Measurements from ENCODE around the gene DDX5.
A peak's percentile ranks its signal among the peaks of the same experiment; 100 is the strongest.
"Not testable (repeated sequence)": the region's sequence is repeated elsewhere in the genome, so short reads cannot be mapped to it uniquely, and the experiment has no call there.

Gene DDX5

DNA sequence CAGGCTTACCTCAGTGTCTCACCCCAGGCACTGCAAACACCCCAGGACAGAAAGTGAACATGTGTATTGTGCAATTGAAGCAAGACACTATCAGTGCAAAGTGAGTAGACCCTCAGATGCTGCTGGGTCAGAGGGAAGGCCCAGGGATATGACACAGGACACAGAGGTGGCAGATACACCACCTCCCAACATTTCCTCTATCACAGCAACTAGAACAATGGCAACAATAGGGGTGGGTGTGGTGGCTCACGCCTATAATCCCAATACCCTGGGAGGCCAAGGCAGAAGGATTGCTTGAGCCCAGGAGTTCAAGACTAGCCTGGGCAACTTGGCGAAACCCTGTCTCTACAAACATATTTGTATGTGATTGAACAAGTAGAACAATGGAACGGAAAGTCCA, 34.6 kb downstream of the DDX5 start:
- Histone ChIP-seq H3K4me3 (no peak overlapping the region), H3K4me1 (peaks cover 3 to 40% (median 10%) of the 10 kb centered on the region in 10 experiments; a peak in 19 of 20 replicates), H3K36me3 (peaks cover 72 to 100% (median 99%) of the 10 kb centered on the region in 11 experiments), H3K9me3 (replicated peaks in 1 of 11) (no peaks in the 10 kb centered on the region), H4K20me1 (peaks cover 0 to 77% (median 20%) of the 10 kb centered on the region in 11 experiments; a peak in 15 of 22 replicates), H3K4me2 (peak overlapping the region in 1 of 11 experiments; percentile 1; a peak in 1 of 22 replicates), H3K27ac (peak overlapping the region in 1 of 11 experiments; percentile 36; a peak in 2 of 22 replicates), H3K9ac (no peak overlapping the region; a peak in 1 of 22 replicates), H3K27me3 (no peaks in the 10 kb centered on the region)
- peak in 2 of 11 experiments; percentile 13 to 38; a peak in 1 of 22 replicates for TF ChIP-seq Cebpa-rat (IDR thresholded peaks at IDR 0.05)

DNA sequence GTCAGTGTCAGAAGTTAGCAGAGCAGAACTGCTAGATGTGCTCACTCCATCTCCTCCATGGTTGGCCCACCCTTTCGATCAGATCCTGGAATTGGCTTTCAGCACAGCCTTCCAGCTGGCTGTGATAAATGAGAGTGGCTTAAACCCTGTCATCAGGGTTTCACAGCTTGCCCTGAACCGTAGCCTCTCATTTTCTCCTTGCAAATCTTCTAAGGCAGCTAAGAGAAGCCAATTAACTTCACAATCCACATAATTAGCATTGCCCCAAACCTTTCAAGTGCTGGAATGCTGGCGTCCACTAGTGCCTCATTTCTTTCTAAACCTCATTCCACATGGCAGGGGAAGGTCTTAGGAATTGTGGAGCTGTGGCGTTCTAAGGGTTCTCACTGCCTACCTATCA, 35.5 kb downstream of the DDX5 start:
- Histone ChIP-seq H3K4me3 (no peak overlapping the region), H3K27me3 (no peaks in the 10 kb centered on the region), H3K4me2 (no peak overlapping the region; a peak in 1 of 22 replicates), H3K27ac (peak overlapping the region in 2 of 11 experiments; percentile 3 to 36; a peak in 2 of 22 replicates), H3K4me1 (peaks cover 10 to 40% (median 13%) of the 10 kb centered on the region in 10 experiments; a peak in 19 of 20 replicates), H4K20me1 (peaks cover 0 to 84% (median 20%) of the 10 kb centered on the region in 11 experiments; a peak in 15 of 22 replicates), H3K9ac (0 out of 22 replicates have a peak overlapping the region, but pooled peaks of 1 of the 11 experiments have one; percentile 10), H3K9me3 (replicated peaks in 1 of 11) (no peaks in the 10 kb centered on the region; a peak in 1 of 22 replicates), H3K36me3 (peaks cover 74 to 100% (median 100%) of the 10 kb centered on the region in 11 experiments)
- no peak for TF ChIP-seq Cebpa-rat (IDR thresholded peaks at IDR 0.05)

DNA sequence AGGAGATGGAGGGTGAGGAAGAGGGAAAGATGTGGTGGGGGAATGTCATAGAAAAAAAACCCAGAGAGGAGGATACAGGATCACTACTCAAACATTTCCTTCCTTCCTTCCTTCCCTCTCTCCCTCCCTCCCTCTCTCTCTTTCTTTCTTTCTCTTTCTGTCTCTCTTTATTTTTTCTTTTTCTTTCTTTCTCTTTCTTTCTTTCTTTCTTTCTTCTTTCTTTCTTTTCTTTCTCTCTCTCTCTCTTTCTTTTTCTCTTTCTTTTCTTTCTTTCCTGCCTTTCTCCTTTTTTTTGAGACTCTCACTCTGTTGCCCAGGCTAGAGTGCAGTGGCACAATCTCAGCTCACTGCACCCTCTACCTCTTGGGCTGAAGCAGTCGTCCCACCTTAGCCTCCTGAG, 39.3 kb downstream of the DDX5 start:
- H3K9ac ChIP-seq; H3K27me3 ChIP-seq; H3K9me3 ChIP-seq (replicated peaks in 1 of 11); H3K4me3 ChIP-seq: not testable (repeated sequence)
- H4K20me1 ChIP-seq = peaks cover 0 to 94% (median 20%) of the 10 kb centered on the region in 11 experiments; a peak in 15 of 22 replicates
- peaks cover 4 to 35% (median 11%) of the 10 kb centered on the region in 10 experiments; a peak in 17 of 20 replicates for H3K4me1 ChIP-seq
- peak overlapping the region in 6 of 11 experiments; percentile 4 to 50 (median 35); a peak in 9 of 22 replicates for H3K4me2 ChIP-seq
- H3K27ac ChIP-seq = 0 out of 22 replicates have a peak overlapping the region, but pooled peaks of 1 of the 11 experiments have one; percentile 13
- H3K36me3 ChIP-seq = peaks cover 73 to 100% (median 100%) of the 10 kb centered on the region in 11 experiments

DNA sequence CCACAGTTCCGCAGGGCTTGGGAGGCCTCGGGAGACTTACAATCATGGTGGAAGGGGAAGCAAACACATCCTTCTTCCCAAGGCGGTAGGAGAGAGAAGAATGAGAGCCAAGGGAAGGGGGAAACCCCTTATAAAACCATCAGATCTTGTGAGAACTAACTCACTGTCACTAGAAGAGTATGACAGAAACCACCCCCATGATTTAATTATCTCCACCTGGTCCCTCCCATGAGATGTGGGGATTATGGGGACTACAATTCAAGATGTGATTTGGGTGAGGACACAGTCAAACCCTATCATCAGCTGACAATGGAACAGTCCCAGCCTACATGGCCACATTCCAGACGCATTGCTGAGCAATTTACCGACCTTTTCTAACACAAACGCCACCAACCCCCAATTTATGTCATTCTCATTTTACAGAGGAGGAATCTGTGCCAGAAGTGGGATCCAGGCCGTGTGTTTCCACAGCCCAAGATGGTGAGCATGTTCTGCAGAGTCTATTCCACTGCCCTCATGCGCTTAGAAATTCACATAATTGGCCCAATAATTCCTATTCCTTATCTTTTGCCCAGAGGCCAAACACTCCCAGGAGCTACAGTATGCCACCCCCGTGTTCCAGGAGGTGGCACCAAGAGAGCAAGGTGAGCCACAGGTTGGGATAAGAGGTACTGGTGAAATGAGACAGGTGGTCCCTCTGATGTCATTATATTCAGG, 39.9 kb downstream of the DDX5 start:
- peak overlapping the region in 7 of 11 experiments; percentile 4 to 50 (median 32); a peak in 10 of 22 replicates for H3K4me2 ChIP-seq
- TF ChIP-seq Cebpa-rat (IDR thresholded peaks at IDR 0.05) = no peak
- H4K20me1 ChIP-seq = peaks cover 0 to 95% (median 16%) of the 10 kb centered on the region in 11 experiments; a peak in 15 of 22 replicates
- H3K4me1 ChIP-seq = peaks cover 4 to 30% (median 11%) of the 10 kb centered on the region in 10 experiments; a peak in 17 of 20 replicates
- no peak overlapping the region for H3K9ac ChIP-seq
- H3K27ac ChIP-seq = 0 out of 22 replicates have a peak overlapping the region, but pooled peaks of 1 of the 11 experiments have one; percentile 13
- no peak overlapping the region for H3K4me3 ChIP-seq
- no peaks in the 10 kb centered on the region for H3K27me3 ChIP-seq
- H3K36me3 ChIP-seq = peaks cover 67 to 100% (median 100%) of the 10 kb centered on the region in 11 experiments
- no peaks in the 10 kb centered on the region; a peak in 1 of 22 replicates for H3K9me3 ChIP-seq (replicated peaks in 1 of 11)

DNA sequence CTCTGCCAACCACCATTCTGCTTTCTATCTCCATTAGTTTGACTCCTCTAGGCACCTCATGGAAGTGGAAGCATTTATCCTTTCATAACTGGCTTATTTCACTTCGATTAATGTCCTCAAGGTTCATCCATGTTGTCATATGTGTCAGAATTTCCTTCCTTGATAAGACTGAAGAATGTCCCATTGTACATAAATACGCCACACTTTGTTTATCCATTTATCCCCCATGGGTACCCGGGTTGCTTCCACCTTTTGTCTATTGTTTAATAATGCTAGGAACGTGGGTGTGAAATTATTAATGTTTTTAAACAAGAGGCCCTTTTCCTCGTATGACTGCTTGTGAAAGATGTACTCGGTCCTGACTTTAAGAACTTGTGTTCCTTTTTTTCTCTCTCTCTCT, 44.3 kb downstream of the DDX5 start:
- peak overlapping the region in 1 of 11 experiments; percentile 16; a peak in 2 of 22 replicates for H3K9ac ChIP-seq
- H3K4me3 ChIP-seq = no peak overlapping the region
- peaks cover 53 to 100% (median 100%) of the 10 kb centered on the region in 11 experiments for H3K36me3 ChIP-seq
- TF ChIP-seq Cebpa-rat (IDR thresholded peaks at IDR 0.05) = no peak
- no peak overlapping the region for H3K4me2 ChIP-seq
- peaks cover 27 to 59% (median 34%) of the 10 kb centered on the region in 10 experiments for H3K4me1 ChIP-seq
- H3K27me3 ChIP-seq = no peaks in the 10 kb centered on the region
- H4K20me1 ChIP-seq = peaks cover 0 to 91% (median 6%) of the 10 kb centered on the region in 11 experiments; a peak in 9 of 22 replicates
- H3K9me3 ChIP-seq (replicated peaks in 1 of 11) = peaks cover 0 to 18% (median 7%) of the 10 kb centered on the region in 11 experiments; a peak in 15 of 22 replicates
- H3K27ac ChIP-seq = peak overlapping the region in 1 of 11 experiments; percentile 26; a peak in 1 of 22 replicates

GRCh38 chr17:64460955-64461354, 45.1 kb downstream of the DDX5 start:
- no peak overlapping the region for H3K4me2 ChIP-seq
- no peak for TF ChIP-seq Cebpa-rat (IDR thresholded peaks at IDR 0.05)
- no peaks in the 10 kb centered on the region for H3K27me3 ChIP-seq
- H3K9ac ChIP-seq = 0 out of 22 replicates have a peak overlapping the region, but pooled peaks of 1 of the 11 experiments have one; percentile 25
- peaks cover 0 to 82% (median 5%) of the 10 kb centered on the region in 11 experiments; a peak in 9 of 22 replicates for H4K20me1 ChIP-seq
- peaks cover 50 to 99% (median 97%) of the 10 kb centered on the region in 11 experiments for H3K36me3 ChIP-seq
- peaks cover 0 to 27% (median 14%) of the 10 kb centered on the region in 11 experiments; a peak in 16 of 22 replicates for H3K9me3 ChIP-seq (replicated peaks in 1 of 11)
- H3K4me1 ChIP-seq = peaks cover 30 to 61% (median 35%) of the 10 kb centered on the region in 10 experiments
- H3K27ac ChIP-seq = peak overlapping the region in 1 of 11 experiments; percentile 12; a peak in 1 of 22 replicates
- no peak overlapping the region for H3K4me3 ChIP-seq

- H3K27ac ChIP-seq = 0 out of 22 replicates have a peak overlapping the region, but pooled peaks of 2 of the 11 experiments have one; percentile 36 to 95
- H3K36me3 ChIP-seq = peaks cover 44 to 99% (median 97%) of the 10 kb centered on the region in 11 experiments
- H3K27me3 ChIP-seq, H3K4me3 ChIP-seq: not testable (repeated sequence)
- H3K4me2 ChIP-seq = peak overlapping the region in 1 of 11 experiments; percentile 87; a peak in 1 of 22 replicates
- peaks cover 41 to 61% (median 45%) of the 10 kb centered on the region in 10 experiments for H3K4me1 ChIP-seq
- H4K20me1 ChIP-seq = peaks cover 0 to 74% (median 5%) of the 10 kb centered on the region in 11 experiments; a peak in 9 of 22 replicates
- peaks cover 0 to 31% (median 18%) of the 10 kb centered on the region in 11 experiments; a peak in 16 of 22 replicates for H3K9me3 ChIP-seq (replicated peaks in 1 of 11)
- peak overlapping the region in 1 of 11 experiments; percentile 29; a peak in 1 of 22 replicates for H3K9ac ChIP-seq
Observed at GRCh38 chr17:64459818-64460217, 46.3 kb downstream of the DDX5 start.

DNA sequence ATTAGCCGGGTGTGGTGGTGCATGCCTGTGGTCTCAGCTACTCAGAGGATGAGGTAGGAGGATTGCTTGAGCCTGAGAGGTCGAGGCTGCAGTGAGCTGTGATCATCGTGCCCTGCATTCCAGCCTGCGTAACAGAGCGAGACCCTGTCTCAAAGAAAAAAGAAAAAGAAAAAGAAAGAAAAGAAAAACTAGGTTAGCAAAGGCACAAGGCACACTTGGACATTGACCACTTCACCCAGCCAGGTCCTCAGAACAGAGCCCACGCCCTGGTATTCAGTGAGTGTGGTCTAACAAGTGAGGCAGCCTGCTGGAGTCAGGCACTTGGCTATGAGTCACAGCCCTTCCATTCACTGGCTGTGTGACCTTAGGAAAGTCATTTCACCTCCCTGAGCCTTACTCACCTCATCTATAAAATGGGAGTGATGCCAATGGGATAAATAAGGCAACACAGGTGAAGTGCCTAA, 46.8 kb downstream of the DDX5 start:
- H3K9ac ChIP-seq = peak overlapping the region in 2 of 11 experiments; percentile 29 to 45; a peak in 3 of 22 replicates
- peaks cover 46 to 66% (median 50%) of the 10 kb centered on the region in 10 experiments for H3K4me1 ChIP-seq
- H3K9me3 ChIP-seq (replicated peaks in 1 of 11) = peaks cover 0 to 31% (median 18%) of the 10 kb centered on the region in 11 experiments; a peak in 16 of 22 replicates
- no peaks in the 10 kb centered on the region for H3K27me3 ChIP-seq
- no peak for TF ChIP-seq Cebpa-rat (IDR thresholded peaks at IDR 0.05)
- H3K27ac ChIP-seq = peak overlapping the region in 7 of 11 experiments; percentile 36 to 97 (median 88); a peak in 7 of 22 replicates
- H3K4me3 ChIP-seq = no peak overlapping the region
- peak overlapping the region in 7 of 11 experiments; percentile 64 to 97 (median 90); a peak in 6 of 22 replicates for H3K4me2 ChIP-seq
- H4K20me1 ChIP-seq = peaks cover 0 to 73% (median 5%) of the 10 kb centered on the region in 11 experiments; a peak in 9 of 22 replicates
- peaks cover 49 to 99% (median 97%) of the 10 kb centered on the region in 11 experiments for H3K36me3 ChIP-seq
